IPS-15b (cell line): Measurements from ENCODE around the gene HSD17B2.

ENCODE experiments used
- H3K27me3 ChIP-seq: one replicate; pipeline ENCODE4 v1.6.1; 2013; ENCODE audit warnings: low read length; ENCODE audit not compliant: control insufficient read depth, insufficient read depth
- H3K36me3 ChIP-seq: one replicate; pipeline ENCODE4 v1.6.1; 2013; ENCODE audit warnings: low read length; ENCODE audit not compliant: control insufficient read depth, insufficient read depth
- H3K4me1 ChIP-seq: one replicate; pipeline ENCODE4 v1.6.1; 2013; ENCODE audit warnings: mild to moderate bottlenecking, low read length; ENCODE audit not compliant: control insufficient read depth, insufficient read depth
- H3K4me3 ChIP-seq: one replicate; pipeline ENCODE4 v1.5.1; 2013; ENCODE audit warnings: low read depth, low read length
- H3K9ac ChIP-seq: one replicate; pipeline ENCODE4 v1.6.1; 2013; ENCODE audit warnings: low read depth, mild to moderate bottlenecking, low read length
- H3K9me3 ChIP-seq: one replicate; pipeline ENCODE4 v1.6.1; 2013; ENCODE audit warnings: mild to moderate bottlenecking, low read length; ENCODE audit not compliant: control insufficient read depth, insufficient read depth

Gene HSD17B2

GRCh38 chr16:82034981-82035612, at the start of gene HSD17B2:
Gene HSD17B2, plus strand, starts transcription at chr16:82035253. Its CDS starts 172 bp downstream, at chr16:82035425.
- H3K9me3 ChIP-seq: no peaks in the 10 kb centered on the region
- H3K4me3 ChIP-seq: no peak within 1 kb of the TSS
- no peak within 1 kb of the TSS for H3K9ac ChIP-seq
- H3K4me1 ChIP-seq: no peaks in the 10 kb centered on the region
- no peaks in the 10 kb centered on the region for H3K36me3 ChIP-seq
- H3K27me3 ChIP-seq: no peaks in the 10 kb centered on the region

GRCh38 chr16:81987121-81987520, 47.9 kb upstream of the HSD17B2 start:
- H3K4me1 ChIP-seq: no peaks in the 10 kb centered on the region
- H3K9me3 ChIP-seq: no peaks in the 10 kb centered on the region
- no peak overlapping the region for H3K4me3 ChIP-seq
- H3K9ac ChIP-seq: no peak overlapping the region
- no peaks in the 10 kb centered on the region for H3K27me3 ChIP-seq
- H3K36me3 ChIP-seq: no peaks in the 10 kb centered on the region

GRCh38 chr16:81987706-81988105, 47.3 kb upstream of the HSD17B2 start:
- H3K27me3 ChIP-seq: no peaks in the 10 kb centered on the region
- H3K9ac ChIP-seq: no peak overlapping the region
- no peaks in the 10 kb centered on the region for H3K36me3 ChIP-seq
- no peaks in the 10 kb centered on the region for H3K4me1 ChIP-seq
- no peaks in the 10 kb centered on the region for H3K9me3 ChIP-seq
- no peak overlapping the region for H3K4me3 ChIP-seq

GRCh38 chr16:81992859-81993258, 42.2 kb upstream of the HSD17B2 start:
- Histone ChIP-seq H3K4me3 (no peak overlapping the region), H3K4me1 (peaks cover 7% of the 10 kb centered on the region), H3K9ac (no peak overlapping the region), H3K9me3 (no peaks in the 10 kb centered on the region), H3K36me3 (no peaks in the 10 kb centered on the region), H3K27me3 (no peaks in the 10 kb centered on the region)

GRCh38 chr16:81994485-81994884, 40.6 kb upstream of the HSD17B2 start:
- Histone ChIP-seq H3K4me1 (peaks cover 7% of the 10 kb centered on the region), H3K9me3 (no peaks in the 10 kb centered on the region), H3K36me3 (no peaks in the 10 kb centered on the region), H3K27me3 (no peaks in the 10 kb centered on the region), H3K9ac (no peak overlapping the region), H3K4me3 (no peak overlapping the region)

- Histone ChIP-seq H3K36me3 (no peaks in the 10 kb centered on the region), H3K4me1 (peaks cover 7% of the 10 kb centered on the region), H3K9me3 (no peaks in the 10 kb centered on the region), H3K9ac (no peak overlapping the region), H3K4me3 (no peak overlapping the region), H3K27me3 (no peaks in the 10 kb centered on the region)
These were observed 39.4 kb upstream of the HSD17B2 start for GRCh38 chr16:81995651-81996050.

GRCh38 chr16:81996664-81997509, 38.2 kb upstream of the HSD17B2 start:
- Histone ChIP-seq H3K4me1 (peaks cover 7% of the 10 kb centered on the region), H3K9me3 (no peaks in the 10 kb centered on the region), H3K4me3 (no peak overlapping the region), H3K9ac (no peak overlapping the region), H3K36me3 (no peaks in the 10 kb centered on the region), H3K27me3 (no peaks in the 10 kb centered on the region)

- Histone ChIP-seq H3K27me3 (no peaks in the 10 kb centered on the region), H3K36me3 (no peaks in the 10 kb centered on the region), H3K9ac (no peak overlapping the region), H3K9me3 (no peaks in the 10 kb centered on the region), H3K4me1 (peaks cover 7% of the 10 kb centered on the region), H3K4me3 (no peak overlapping the region)
These were observed 37.3 kb upstream of the HSD17B2 start for GRCh38 chr16:81997738-81998137.

GRCh38 chr16:82002831-82003230, 32.2 kb upstream of the HSD17B2 start:
- H3K4me1 ChIP-seq: no peaks in the 10 kb centered on the region
- no peak overlapping the region for H3K9ac ChIP-seq
- no peaks in the 10 kb centered on the region for H3K36me3 ChIP-seq
- peaks cover 3% of the 10 kb centered on the region for H3K9me3 ChIP-seq
- no peak overlapping the region for H3K4me3 ChIP-seq
- no peaks in the 10 kb centered on the region for H3K27me3 ChIP-seq

- H3K9me3 ChIP-seq: peaks cover 10% of the 10 kb centered on the region
- peaks cover 3% of the 10 kb centered on the region for H3K36me3 ChIP-seq
- H3K9ac ChIP-seq: no peak overlapping the region
- no peak overlapping the region for H3K4me3 ChIP-seq
- no peaks in the 10 kb centered on the region for H3K27me3 ChIP-seq
- H3K4me1 ChIP-seq: no peaks in the 10 kb centered on the region
These were observed 30.5 kb upstream of the HSD17B2 start for GRCh38 chr16:82004601-82005000.

GRCh38 chr16:82005027-82005830, 29.8 kb upstream of the HSD17B2 start:
- Histone ChIP-seq H3K9me3 (peaks cover 10% of the 10 kb centered on the region), H3K4me3 (no peak overlapping the region), H3K9ac (no peak overlapping the region), H3K4me1 (no peaks in the 10 kb centered on the region), H3K27me3 (no peaks in the 10 kb centered on the region), H3K36me3 (peaks cover 3% of the 10 kb centered on the region)
